CD4-positive, alpha-beta T cell treated with Interleukin-2 at 100 ng/mL for 4 hours (primary cell): ENCODE results near the gene IL17RD.

Experiments
- DNase-seq: peaks from one replicate; pipeline ENCODE4 v3.0.0-alpha.2; 2020; ENCODE audit warnings: low spot score

Gene IL17RD

GRCh38 chr3:57158813-57159738, 6.1 kb downstream of the IL17RD start:
- peak; percentile 7 for DNase-seq

- DNase-seq, result no peak
Observed at GRCh38 chr3:57158325-57158724, 6.8 kb downstream of the IL17RD start.

DNA sequence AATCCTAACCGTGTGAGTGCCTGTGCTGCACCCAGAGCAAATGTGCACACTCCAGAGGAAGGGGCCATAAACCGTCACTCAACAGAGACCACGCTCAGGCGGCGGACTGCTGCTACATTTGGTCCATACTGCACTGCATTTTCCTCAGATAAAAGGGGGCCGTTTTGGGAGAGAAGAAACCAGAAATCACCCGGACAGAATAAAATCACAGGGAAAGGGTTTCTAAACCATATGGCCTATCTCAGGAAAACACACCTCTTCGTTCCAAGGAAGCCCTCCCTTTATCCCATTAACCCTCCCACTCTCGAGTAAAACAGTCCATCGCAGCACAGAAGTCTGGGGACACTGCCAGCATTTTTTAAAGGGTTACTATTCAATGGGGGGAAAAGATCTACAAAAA, 7.6 kb downstream of the IL17RD start:
- no peak for DNase-seq

DNA sequence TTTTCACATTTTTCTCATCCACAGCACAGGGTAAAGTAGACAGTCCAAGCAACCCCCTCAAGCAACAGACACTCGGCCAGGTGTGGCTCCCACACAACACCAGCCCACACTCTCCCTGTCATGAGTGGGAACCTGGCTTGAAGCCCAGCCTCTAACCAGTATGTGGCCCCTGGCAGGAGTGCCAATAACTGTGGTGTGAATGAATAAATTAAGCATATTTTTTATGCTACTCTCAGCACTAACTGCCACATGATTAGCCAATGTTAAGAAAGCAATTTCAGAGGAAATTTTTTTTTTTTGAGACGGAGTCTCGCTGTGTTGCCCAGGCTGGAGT, 9.9 kb downstream of the IL17RD start:
- no peak for DNase-seq

GRCh38 chr3:57154470-57155309, 10.5 kb downstream of the IL17RD start:
- DNase-seq, result no peak

GRCh38 chr3:57152151-57153143, 12.7 kb downstream of the IL17RD start:
- no peak for DNase-seq

DNA sequence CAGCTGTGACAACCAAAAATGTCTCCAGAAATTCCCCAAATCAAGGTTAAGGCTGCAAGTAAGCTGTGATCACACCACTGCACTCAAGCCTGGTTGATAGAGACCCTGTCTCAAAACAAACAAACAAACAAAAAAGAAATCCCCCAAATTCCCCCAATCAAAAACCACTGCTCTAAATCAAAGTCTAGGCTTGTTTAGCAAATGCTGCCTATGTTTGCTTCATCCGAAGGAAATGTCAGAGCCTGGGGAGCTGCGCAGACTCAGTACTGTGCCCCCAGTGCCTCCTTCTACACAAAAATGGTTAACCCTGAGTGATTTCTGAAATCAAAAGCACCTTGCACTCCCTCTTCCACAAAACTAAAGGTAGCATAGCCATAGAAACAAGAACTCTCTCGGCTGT, 13.4 kb downstream of the IL17RD start:
- no peak for DNase-seq

DNA sequence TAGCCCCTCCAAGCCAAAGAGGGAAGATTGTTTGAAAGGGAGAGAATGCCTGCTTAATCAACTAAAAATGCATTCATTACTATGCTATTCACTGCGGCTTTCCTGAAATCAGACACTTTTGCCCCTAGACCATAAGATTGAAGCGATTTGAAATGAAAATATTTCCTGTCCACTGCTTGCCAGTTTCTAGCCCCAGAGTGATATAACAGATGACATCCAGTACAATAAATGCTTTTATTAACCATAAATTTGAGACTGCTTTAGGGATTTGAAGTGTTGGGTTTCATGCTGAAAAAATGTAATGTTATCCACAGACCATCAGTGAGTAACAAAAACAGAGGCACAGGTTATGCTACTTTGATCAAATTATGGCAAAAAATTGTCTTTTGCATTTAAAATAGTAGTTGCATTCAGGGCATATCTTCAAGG, 14.1 kb downstream of the IL17RD start:
- DNase-seq, result no peak

DNA sequence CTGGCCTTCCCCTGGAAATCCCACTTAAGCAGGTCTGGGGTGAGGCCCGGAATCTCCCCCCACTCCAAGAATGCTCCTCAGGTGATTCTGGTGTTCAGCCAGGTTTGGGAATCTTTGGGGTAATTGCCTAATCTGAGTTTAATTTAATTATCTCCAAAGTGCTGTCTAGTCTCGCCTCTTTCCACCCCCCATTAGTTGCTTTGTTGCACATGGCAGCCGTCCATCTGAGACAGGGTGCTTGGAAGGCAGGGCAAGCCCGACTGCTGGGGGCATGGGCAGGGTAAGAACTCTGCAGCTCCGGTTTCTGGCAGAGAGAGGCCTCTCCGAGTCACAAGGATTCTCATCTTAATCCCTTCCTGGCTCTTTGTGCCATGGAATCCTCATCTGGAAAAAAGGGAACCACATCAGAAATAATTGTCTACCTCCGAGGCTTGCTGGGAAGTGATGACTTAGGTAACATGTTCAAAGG, 15.0 kb downstream of the IL17RD start:
- no peak for DNase-seq

DNA sequence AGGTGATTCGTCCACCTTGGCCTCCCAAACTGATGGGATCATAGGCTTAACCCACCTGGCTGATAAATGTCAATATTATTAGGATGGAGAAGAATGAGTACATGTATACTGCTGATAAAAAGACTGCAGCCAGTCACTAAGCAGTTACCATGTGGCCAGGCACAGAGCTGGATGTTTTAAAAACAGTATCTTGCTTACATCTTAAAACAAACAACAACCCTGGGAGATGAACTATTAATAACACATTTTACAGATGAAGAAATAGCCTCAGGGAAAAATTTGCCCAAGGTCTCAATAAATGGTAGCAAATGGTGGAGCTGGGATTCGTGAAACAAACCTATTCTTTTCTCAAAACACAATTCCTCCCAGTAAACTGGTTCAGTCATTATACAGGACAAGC, 18.1 kb downstream of the IL17RD start:
- no peak for DNase-seq

DNA sequence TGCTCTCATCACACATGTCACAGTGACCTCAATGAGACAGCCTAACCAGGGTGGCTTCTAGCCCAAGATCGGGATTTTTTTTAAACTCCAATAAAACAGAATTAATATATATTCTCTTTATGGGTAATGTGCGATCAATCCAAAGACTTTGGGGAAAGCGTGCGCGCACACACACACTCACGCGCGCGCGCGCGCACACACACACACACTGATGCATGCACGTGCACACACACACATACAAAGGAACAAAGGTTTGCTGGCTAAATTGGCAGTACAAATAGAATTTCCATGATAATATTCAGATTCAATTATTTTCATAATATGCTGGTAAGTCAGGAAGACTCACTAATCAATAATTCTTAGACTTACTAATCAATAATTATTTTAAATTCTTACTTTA, 19.3 kb downstream of the IL17RD start:
- no peak for DNase-seq

DNA sequence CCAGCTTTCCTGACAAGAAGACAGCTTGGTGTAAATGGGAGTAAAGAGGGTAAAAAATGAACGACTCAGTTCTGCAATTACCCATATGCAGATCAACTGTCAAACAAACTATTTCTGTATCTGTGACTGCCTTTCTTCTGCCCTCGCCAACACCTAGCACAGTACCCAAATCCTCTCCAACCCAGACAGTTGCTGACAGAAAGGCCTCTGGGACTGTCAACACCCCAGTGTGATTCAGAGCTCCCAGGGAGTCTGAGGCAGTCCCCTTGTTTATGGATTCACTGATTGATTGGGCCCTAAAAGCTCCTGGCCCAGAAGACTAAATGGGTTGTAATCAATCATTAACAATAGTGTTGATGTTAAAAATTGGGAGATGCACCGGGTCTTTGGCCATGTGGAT, 20.2 kb downstream of the IL17RD start:
- DNase-seq, result no peak

- DNase-seq, result no peak
Observed at GRCh38 chr3:57143886-57144459, 21.2 kb downstream of the IL17RD start.

- DNase-seq, result no peak
Observed at GRCh38 chr3:57142411-57142723, 22.8 kb downstream of the IL17RD start.

DNA sequence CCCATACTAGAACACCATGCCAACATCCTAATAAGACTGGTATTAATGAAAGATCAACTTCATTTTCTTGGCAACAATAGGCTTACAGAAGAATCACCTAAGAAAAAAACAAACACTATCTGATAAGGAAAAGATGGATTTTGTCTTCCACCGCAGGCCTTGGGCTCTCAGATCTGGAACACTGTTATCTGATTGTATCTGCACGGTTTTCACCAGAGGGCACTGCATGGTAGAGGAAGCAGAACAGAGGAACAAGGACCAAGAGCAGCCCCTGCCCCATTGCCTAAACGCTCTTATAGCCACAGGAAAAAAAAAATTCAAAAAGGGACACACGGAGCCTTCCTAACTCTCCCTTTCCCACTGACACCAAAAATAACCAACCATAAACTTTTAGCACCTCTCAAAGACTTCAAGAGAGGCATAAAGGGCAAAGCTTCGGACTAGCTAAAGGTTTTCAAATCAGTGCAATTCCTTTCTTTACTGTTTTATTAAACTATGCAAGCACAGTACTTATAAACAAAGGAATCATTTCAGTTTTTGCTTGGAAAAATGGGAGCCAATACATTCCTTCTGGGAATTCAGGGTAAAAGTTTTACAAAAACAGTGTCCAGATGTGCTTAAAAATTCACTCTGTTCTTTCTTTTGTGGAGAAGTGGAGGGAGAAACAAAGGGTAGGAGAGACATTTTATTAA, 23.3 kb downstream of the IL17RD start:
- DNase-seq, result no peak

- no peak for DNase-seq
Observed at GRCh38 chr3:57140894-57141293, 24.3 kb downstream of the IL17RD start.

DNA sequence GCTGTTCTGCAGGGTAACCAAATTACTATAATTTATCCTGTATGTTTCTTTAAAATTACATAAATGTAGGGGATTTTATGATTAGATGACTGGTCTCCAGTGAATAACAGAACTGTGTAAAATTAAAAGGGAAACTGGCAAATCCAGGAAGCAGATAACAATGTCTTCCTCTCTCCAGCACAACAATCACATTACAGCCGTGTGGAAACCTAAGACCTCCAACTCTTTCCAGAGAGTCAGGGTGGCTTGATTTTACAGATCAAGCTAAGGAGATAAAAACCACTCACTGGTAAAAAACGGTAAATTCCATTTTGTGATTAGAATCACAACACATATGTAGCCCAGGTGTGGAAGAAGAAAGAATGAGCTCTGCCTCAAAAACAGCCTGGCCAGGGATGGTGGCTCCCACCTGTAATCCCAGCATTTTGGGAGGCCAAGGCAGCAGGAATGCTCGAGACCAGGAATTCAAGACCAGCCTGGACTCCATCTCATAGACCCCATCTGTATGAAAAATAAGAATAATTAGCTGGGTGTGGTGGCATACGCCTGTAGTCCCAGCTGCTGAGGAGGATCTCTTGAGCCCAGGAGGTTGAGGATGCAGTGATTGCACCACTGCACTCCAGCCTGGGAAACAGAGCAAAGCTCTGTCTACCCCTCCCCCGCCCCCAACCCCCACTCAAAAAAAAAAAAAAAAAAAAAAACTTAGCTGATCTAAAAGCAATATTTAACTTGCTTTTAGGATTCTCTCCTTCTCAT, 29.0 kb downstream of the IL17RD start:
- DNase-seq, result no peak

DNA sequence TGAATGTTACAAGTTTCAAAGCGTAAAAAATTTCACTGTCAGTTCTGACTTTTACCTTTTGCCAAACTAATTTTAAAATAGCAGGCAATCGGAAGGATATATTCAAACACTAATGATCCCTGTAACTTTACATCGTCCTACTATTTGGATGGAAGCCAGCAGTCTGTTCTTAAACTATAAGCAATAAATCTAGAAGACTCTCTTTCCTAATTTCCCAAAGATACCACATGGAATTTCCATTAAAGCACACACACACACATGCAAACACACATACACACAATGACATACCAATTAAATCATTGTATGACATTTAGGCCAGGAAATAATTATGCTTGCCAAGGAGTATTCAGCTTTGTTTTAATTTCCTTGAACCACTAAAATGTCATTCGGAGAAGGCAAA, 32.0 kb downstream of the IL17RD start:
- no peak for DNase-seq

DNA sequence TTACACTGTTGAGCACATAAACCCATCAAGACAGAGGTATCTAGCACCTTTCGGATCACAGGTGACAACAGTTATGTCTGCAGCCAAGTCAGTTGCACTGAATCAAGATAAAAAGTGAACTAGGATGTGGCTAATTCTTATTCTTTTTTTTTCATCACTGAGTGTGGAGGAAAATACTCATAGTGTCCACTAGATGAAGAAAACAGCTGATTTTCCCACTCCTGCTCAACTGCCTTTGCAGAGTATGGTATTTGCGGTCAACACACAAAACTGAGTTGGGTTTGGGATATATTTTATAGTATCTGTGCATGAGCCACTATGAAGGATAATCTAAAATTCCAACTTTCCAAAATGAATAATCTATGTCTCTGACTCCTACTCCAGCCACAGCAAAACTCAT, 32.5 kb downstream of the IL17RD start:
- DNase-seq, result no peak

- DNase-seq, result no peak
Observed at GRCh38 chr3:57131210-57131588, 34.0 kb downstream of the IL17RD start.
